ENCODE results near the gene RPEL1.
A peak's percentile ranks its signal among the peaks of the same experiment; 100 is the strongest.
"Not testable (repeated sequence)": the region's sequence is repeated elsewhere in the genome, so short reads cannot be mapped to it uniquely, and the experiment has no call there.

Gene RPEL1

GRCh38 chr10:103238506-103239252 lies 7.0 kb upstream of the RPEL1 start:
- no peak for DNase-seq

GRCh38 chr10:103241262-103242011 lies 4.2 kb upstream of the RPEL1 start:
- DNase-seq, result peak; percentile 7

- peak; percentile 66 for DNase-seq
Observed at GRCh38 chr10:103244666-103245271, 918 bp upstream of the RPEL1 start.

GRCh38 chr10:103246324-103246723 lies 637 bp downstream of the RPEL1 start:
- DNase-seq, result no peak

- DNase-seq, result no peak
Observed at GRCh38 chr10:103254113-103254512, 8.4 kb downstream of the RPEL1 start.

GRCh38 chr10:103254538-103255325 lies 9.0 kb downstream of the RPEL1 start:
- no peak for DNase-seq

- no peak for DNase-seq
Observed at GRCh38 chr10:103256613-103257012, 10.9 kb downstream of the RPEL1 start.

GRCh38 chr10:103257812-103258211 lies 12.1 kb downstream of the RPEL1 start:
- DNase-seq, result no peak

- DNase-seq, result not testable (repeated sequence)
Observed at GRCh38 chr10:103258928-103259327, 13.2 kb downstream of the RPEL1 start.

GRCh38 chr10:103259989-103260388 lies 14.3 kb downstream of the RPEL1 start:
- no peak for DNase-seq

GRCh38 chr10:103262229-103262628 lies 16.5 kb downstream of the RPEL1 start:
- no peak for DNase-seq

GRCh38 chr10:103265717-103266329 lies 20.1 kb downstream of the RPEL1 start:
- peak; percentile 8 for DNase-seq

- no peak for DNase-seq
Observed at GRCh38 chr10:103273041-103273441, 27.4 kb downstream of the RPEL1 start.

- DNase-seq, result no peak
Observed at GRCh38 chr10:103276251-103276895, 30.7 kb downstream of the RPEL1 start.

GRCh38 chr10:103276896-103277712 lies 31.4 kb downstream of the RPEL1 start, which contains the start of gene INA:
Gene INA (plus strand): TSS chr10:103277138. CDS start chr10:103277212, 74 bp downstream.
- no peak for DNase-seq

- DNase-seq, result no peak
Observed at GRCh38 chr10:103277713-103278536, 32.2 kb downstream of the RPEL1 start.

GRCh38 chr10:103278537-103278823 lies 32.8 kb downstream of the RPEL1 start:
- DNase-seq, result no peak

- DNase-seq, result peak; percentile 21
Observed at GRCh38 chr10:103278862-103279298, 33.2 kb downstream of the RPEL1 start.

- DNase-seq, result no peak
Observed at GRCh38 chr10:103280031-103280430, 34.3 kb downstream of the RPEL1 start.

- DNase-seq, result no peak
Observed at GRCh38 chr10:103280506-103280905, 34.8 kb downstream of the RPEL1 start.

Data from CD4-positive, alpha-beta T cell treated with Interleukin-10 for 1 hour (primary cell).